ENCODE measurements around the gene DCTN3.

The DCTN3 gene

DNA sequence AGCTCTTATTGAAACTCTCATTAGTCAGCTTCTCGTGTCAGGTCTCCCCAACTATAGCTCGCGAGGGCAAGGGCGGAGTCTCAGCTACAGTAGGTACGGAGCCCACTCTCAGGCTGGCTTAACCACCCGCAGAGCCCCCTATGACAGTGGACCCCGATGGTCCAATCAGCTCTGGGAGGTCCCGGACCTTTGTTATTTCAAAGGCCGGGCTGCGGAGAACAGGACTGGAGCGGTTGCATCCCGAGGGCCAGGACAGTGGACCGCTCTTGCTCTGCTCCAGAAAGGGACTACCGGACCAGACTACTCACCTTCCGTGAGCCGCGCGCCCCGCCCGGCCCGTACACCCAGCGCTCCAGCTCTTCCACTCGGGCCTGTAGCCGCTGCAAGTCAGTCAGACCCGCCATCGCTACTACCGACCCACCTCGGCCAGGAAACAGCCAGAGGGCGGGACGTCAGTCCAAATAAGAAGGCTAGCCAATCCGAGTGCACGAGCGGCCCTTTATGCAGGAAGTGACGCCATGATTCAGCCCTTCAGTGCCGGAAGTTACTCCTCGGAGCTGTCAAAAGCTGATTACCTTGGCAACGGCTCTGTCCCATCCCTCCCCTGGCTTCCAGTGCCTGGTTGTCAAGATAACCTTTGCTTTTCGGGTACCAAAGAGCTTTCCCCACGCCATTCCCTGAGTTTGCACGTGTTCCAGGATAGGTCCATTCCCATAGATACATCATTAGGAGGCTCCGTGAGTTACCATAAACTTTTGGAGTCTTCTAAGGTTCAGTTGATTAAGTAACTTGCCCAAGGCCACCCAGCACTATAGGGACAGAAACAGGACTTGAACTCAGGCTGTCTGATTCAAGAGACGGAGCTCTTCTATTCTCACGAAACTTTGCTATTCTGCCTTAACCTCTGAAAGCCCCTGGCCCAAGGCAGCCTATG, at the start of gene DCTN3:
Gene DCTN3, minus strand, starts transcription at position 435 of the 934 bp plus-strand sequence. Its CDS starts 31 bp downstream, at position 404.
- H3K27me3 ChIP-seq (replicated peaks; ENCODE audit: control insufficient read depth, insufficient read depth, low read length) = peaks cover 28% of the 10 kb centered on the region
- peak within 1 kb of the TSS; percentile 91 for H3K9ac ChIP-seq (ENCODE audit: low read length)
- peak; percentile 99 for DNase-seq (ENCODE audit: low read depth)
- peaks cover 28% of the 10 kb centered on the region for H3K36me3 ChIP-seq (ENCODE audit: control insufficient read depth, insufficient read depth, low read length, severe bottlenecking)
- H3K4me1 ChIP-seq (ENCODE audit: control insufficient read depth, insufficient read depth, low read length) = peaks cover 9% of the 10 kb centered on the region
- no peaks in the 10 kb centered on the region for H3K9me3 ChIP-seq (ENCODE audit: control insufficient read depth, low read length)
- H3K4me3 ChIP-seq (ENCODE audit: low read length) = peak within 1 kb of the TSS; percentile 93

- H3K9me3 ChIP-seq (ENCODE audit: control insufficient read depth, low read length) = no peaks in the 10 kb centered on the region
Observed at GRCh38 chr9:34665381-34666250, 45.3 kb upstream of the DCTN3 start.

DNA sequence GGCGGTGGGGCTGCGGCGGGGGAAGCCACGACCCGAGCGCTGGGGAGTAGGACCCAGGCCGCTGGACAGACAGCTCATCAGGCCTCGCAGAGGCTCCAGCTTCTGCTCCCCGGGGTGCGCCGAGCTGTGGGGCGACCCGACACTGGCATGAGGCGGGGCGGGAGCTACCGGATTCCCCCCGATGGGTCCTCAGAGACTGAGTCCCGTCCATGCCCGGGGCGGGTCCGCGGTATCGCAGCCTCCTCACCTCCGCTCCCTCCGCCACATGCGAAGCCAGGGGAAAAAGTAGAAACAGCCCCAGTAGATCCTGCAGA, 44.7 kb upstream of the DCTN3 start:
- H3K36me3 ChIP-seq (ENCODE audit: control insufficient read depth, insufficient read depth, low read length, severe bottlenecking) = peaks cover 9% of the 10 kb centered on the region
- H3K9me3 ChIP-seq (ENCODE audit: control insufficient read depth, low read length) = no peaks in the 10 kb centered on the region
- H3K9ac ChIP-seq (ENCODE audit: low read length) = peak overlapping the region; percentile 94
- DNase-seq (ENCODE audit: low read depth) = no peak
- peak overlapping the region; percentile 84 for H3K4me3 ChIP-seq (ENCODE audit: low read length)
- H3K4me1 ChIP-seq (ENCODE audit: control insufficient read depth, insufficient read depth, low read length) = peaks cover 28% of the 10 kb centered on the region
- H3K27me3 ChIP-seq (replicated peaks; ENCODE audit: control insufficient read depth, insufficient read depth, low read length) = no peaks in the 10 kb centered on the region

More at GRCh38 chr9:34665381-34666250, 45.3 kb upstream of the DCTN3 start:
- Histone ChIP-seq H3K27me3 (replicated peaks; ENCODE audit: control insufficient read depth, insufficient read depth, low read length) (no peaks in the 10 kb centered on the region), H3K36me3 (ENCODE audit: control insufficient read depth, insufficient read depth, low read length, severe bottlenecking) (peaks cover 4% of the 10 kb centered on the region), H3K4me3 (ENCODE audit: low read length) (peak overlapping the region; percentile 95), H3K9ac (ENCODE audit: low read length) (peak overlapping the region; percentile 95), H3K4me1 (ENCODE audit: control insufficient read depth, insufficient read depth, low read length) (peaks cover 28% of the 10 kb centered on the region)
- peak; percentile 99 for DNase-seq (ENCODE audit: low read depth)

- Histone ChIP-seq H3K9me3 (ENCODE audit: control insufficient read depth, low read length) (no peaks in the 10 kb centered on the region), H3K4me1 (ENCODE audit: control insufficient read depth, insufficient read depth, low read length) (peaks cover 28% of the 10 kb centered on the region), H3K27me3 (replicated peaks; ENCODE audit: control insufficient read depth, insufficient read depth, low read length) (no peaks in the 10 kb centered on the region), H3K4me3 (ENCODE audit: low read length) (peak overlapping the region; percentile 84), H3K9ac (ENCODE audit: low read length) (peak overlapping the region; percentile 94), H3K36me3 (ENCODE audit: control insufficient read depth, insufficient read depth, low read length, severe bottlenecking) (peaks cover 14% of the 10 kb centered on the region)
- DNase-seq (ENCODE audit: low read depth) = peak; percentile 86
Observed at GRCh38 chr9:34664281-34665066, 44.2 kb upstream of the DCTN3 start.

- Histone ChIP-seq H3K27me3 (replicated peaks; ENCODE audit: control insufficient read depth, insufficient read depth, low read length) (no peaks in the 10 kb centered on the region), H3K36me3 (ENCODE audit: control insufficient read depth, insufficient read depth, low read length, severe bottlenecking) (peaks cover 14% of the 10 kb centered on the region), H3K9me3 (ENCODE audit: control insufficient read depth, low read length) (no peaks in the 10 kb centered on the region), H3K4me1 (ENCODE audit: control insufficient read depth, insufficient read depth, low read length) (peaks cover 28% of the 10 kb centered on the region), H3K9ac (ENCODE audit: low read length) (no peak overlapping the region), H3K4me3 (ENCODE audit: low read length) (no peak overlapping the region)
- no peak for DNase-seq (ENCODE audit: low read depth)
Observed at GRCh38 chr9:34663303-34663605, 43.0 kb upstream of the DCTN3 start.

DNA sequence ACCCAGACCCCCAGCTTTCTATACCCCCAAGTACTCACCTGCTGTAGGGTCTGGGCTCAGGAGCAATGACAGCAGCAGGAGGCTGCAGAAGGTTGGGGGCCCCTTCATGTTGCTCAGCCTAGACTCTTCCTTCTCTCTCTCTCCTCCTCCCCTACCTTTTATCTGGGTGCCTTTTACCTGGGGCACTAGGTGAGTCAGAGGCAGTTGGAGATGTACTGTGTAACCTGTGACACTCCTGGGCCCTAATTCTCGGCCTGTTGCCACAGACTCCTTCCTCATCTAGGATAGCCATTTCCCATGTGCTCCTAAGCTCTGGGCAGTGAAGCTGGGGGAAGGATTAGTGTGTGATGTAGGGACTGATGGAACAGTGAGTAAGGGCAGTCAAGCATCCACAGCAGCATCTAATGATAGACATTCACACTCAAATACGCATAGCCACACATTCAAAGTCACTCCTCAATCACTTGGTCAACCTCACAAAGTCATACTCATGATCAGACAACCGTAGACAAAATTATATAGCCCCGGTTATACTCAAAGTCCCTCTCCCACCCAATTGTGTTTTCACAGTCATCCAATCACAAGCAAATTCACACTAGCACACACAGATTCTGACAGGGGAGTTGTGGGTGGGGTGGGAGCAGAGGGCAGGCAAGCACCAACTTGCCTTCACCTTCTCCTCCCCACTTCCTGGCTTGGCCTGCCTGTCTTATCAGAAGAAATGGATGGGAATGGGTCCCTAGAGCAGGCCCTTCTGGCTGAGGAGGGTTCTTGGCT, 42.4 kb upstream of the DCTN3 start, which contains the start of gene CCL27:
Gene CCL27, minus strand, starts transcription at position 132 of the 777 bp plus-strand sequence. Its CDS starts 24 bp downstream, at position 108.
- DNase-seq (ENCODE audit: low read depth) = no peak
- H3K36me3 ChIP-seq (ENCODE audit: control insufficient read depth, insufficient read depth, low read length, severe bottlenecking) = peaks cover 14% of the 10 kb centered on the region
- no peak within 1 kb of the TSS for H3K9ac ChIP-seq (ENCODE audit: low read length)
- H3K4me3 ChIP-seq (ENCODE audit: low read length) = no peak within 1 kb of the TSS
- peaks cover 26% of the 10 kb centered on the region for H3K4me1 ChIP-seq (ENCODE audit: control insufficient read depth, insufficient read depth, low read length)
- H3K9me3 ChIP-seq (ENCODE audit: control insufficient read depth, low read length) = no peaks in the 10 kb centered on the region
- H3K27me3 ChIP-seq (replicated peaks; ENCODE audit: control insufficient read depth, insufficient read depth, low read length) = no peaks in the 10 kb centered on the region

DNA sequence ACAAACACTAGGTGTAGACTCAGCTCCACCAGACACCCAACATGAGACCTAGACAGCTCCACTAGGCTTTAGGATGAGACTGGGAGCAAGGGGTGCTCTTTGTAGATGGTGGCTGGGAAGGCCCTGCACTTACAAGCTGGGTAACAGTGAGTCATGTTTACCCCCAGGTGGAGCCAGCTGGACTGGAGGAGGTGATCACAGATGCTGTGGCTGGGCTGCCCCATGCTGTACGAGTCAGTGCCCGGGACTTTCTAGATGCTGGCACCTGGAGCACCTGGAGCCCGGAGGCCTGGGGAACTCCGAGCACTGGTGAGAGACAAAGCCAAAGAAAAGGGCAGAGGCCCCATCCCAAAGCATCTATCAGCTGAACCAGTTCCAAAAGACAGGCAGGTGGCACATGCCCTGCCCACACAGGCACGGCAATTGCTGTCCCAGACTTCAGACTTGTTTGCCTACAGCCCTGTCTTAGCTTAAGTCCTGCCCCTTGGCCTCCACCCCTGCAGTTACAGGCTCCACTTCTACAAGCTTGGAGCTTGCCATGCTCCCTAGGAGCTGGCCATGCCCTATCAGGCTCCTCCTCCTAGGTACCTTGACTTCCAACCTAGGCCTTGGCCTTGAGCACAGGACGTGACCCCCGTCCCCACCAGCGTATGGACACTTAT, 39.4 kb upstream of the DCTN3 start:
- no peaks in the 10 kb centered on the region for H3K9me3 ChIP-seq (ENCODE audit: control insufficient read depth, low read length)
- H3K4me3 ChIP-seq (ENCODE audit: low read length) = no peak overlapping the region
- H3K4me1 ChIP-seq (ENCODE audit: control insufficient read depth, insufficient read depth, low read length) = peaks cover 20% of the 10 kb centered on the region
- no peaks in the 10 kb centered on the region for H3K27me3 ChIP-seq (replicated peaks; ENCODE audit: control insufficient read depth, insufficient read depth, low read length)
- H3K9ac ChIP-seq (ENCODE audit: low read length) = no peak overlapping the region
- peaks cover 14% of the 10 kb centered on the region for H3K36me3 ChIP-seq (ENCODE audit: control insufficient read depth, insufficient read depth, low read length, severe bottlenecking)
- no peak for DNase-seq (ENCODE audit: low read depth)

DNA sequence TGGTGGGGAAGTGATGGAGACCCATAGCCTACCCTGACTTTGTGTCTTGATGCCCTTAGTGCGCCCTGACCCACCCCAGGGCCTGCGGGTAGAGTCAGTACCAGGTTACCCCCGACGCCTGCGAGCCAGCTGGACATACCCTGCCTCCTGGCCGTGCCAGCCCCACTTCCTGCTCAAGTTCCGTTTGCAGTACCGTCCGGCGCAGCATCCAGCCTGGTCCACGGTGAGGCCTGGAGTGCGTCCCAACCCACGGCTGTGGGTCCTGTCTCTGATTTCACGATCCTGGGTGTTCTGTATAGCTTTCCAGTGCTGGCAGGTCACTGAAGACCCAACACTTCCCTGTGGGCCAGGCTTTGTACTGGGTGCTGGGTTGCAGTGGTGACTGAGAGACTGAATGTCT, 38.2 kb upstream of the DCTN3 start:
- Histone ChIP-seq H3K9ac (ENCODE audit: low read length) (no peak overlapping the region), H3K4me1 (ENCODE audit: control insufficient read depth, insufficient read depth, low read length) (peaks cover 20% of the 10 kb centered on the region), H3K36me3 (ENCODE audit: control insufficient read depth, insufficient read depth, low read length, severe bottlenecking) (peaks cover 14% of the 10 kb centered on the region), H3K9me3 (ENCODE audit: control insufficient read depth, low read length) (no peaks in the 10 kb centered on the region), H3K4me3 (ENCODE audit: low read length) (no peak overlapping the region), H3K27me3 (replicated peaks; ENCODE audit: control insufficient read depth, insufficient read depth, low read length) (no peaks in the 10 kb centered on the region)
- DNase-seq (ENCODE audit: low read depth) = no peak

DNA sequence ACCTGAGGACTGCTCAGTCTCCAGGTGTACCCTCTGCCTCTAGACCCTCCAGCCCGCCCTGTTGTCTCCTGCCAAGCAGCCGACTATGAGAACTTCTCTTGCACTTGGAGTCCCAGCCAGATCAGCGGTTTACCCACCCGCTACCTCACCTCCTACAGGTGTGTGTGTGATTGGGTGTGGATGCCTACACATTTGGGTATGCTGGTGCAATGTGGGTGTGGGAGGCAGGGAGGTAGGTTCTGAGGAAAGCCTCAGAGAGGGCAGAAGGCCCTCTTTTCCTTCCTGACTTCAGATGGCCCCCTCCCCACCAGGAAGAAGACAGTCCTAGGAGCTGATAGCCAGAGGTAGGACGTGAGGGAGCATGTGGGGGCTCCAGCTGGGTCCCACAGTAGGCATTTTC, 36.7 kb upstream of the DCTN3 start:
- H3K4me1 ChIP-seq (ENCODE audit: control insufficient read depth, insufficient read depth, low read length) = peaks cover 34% of the 10 kb centered on the region
- H3K27me3 ChIP-seq (replicated peaks; ENCODE audit: control insufficient read depth, insufficient read depth, low read length) = no peaks in the 10 kb centered on the region
- no peak overlapping the region for H3K4me3 ChIP-seq (ENCODE audit: low read length)
- H3K9me3 ChIP-seq (ENCODE audit: control insufficient read depth, low read length) = no peaks in the 10 kb centered on the region
- peaks cover 12% of the 10 kb centered on the region for H3K36me3 ChIP-seq (ENCODE audit: control insufficient read depth, insufficient read depth, low read length, severe bottlenecking)
- DNase-seq (ENCODE audit: low read depth) = no peak
- H3K9ac ChIP-seq (ENCODE audit: low read length) = no peak overlapping the region

- no peak for DNase-seq (ENCODE audit: low read depth)
- no peak overlapping the region for H3K4me3 ChIP-seq (ENCODE audit: low read length)
- peaks cover 48% of the 10 kb centered on the region for H3K4me1 ChIP-seq (ENCODE audit: control insufficient read depth, insufficient read depth, low read length)
- no peaks in the 10 kb centered on the region for H3K27me3 ChIP-seq (replicated peaks; ENCODE audit: control insufficient read depth, insufficient read depth, low read length)
- no peaks in the 10 kb centered on the region for H3K9me3 ChIP-seq (ENCODE audit: control insufficient read depth, low read length)
- peak overlapping the region; percentile 65 for H3K9ac ChIP-seq (ENCODE audit: low read length)
- peaks cover 9% of the 10 kb centered on the region for H3K36me3 ChIP-seq (ENCODE audit: control insufficient read depth, insufficient read depth, low read length, severe bottlenecking)
Observed at GRCh38 chr9:34655394-34655793, 35.1 kb upstream of the DCTN3 start.
